H1 (cell line): ENCODE results near the gene PKNOX1. TPM values are rescaled to one million over a fixed set of nuclear protein-coding genes. Genes with fewer than 3 reads are reported as not detected.

ENCODE experiments used
- CTCF ChIA-PET: fragments of 300-600 bp; sonication (Branson Sonifier 250); formaldehyde crosslinking; loops from one replicate; lab custom pipeline; 2021; ENCODE audit not compliant: partially characterized antibody; lab: Charles Lee
- POLR2A ChIA-PET: fragments of 300-600 bp; sonication (Branson Sonifier 250); formaldehyde crosslinking; loops from one replicate; lab custom pipeline; 2021; ENCODE audit warnings: inconsistent platforms; ENCODE audit not compliant: partially characterized antibody; lab: Charles Lee
- DNase-seq, 2 experiments: peaks; one replicate each; pipeline versions ENCODE4 v3.0.0 to v3.0.0-alpha.2; 2010 to 2022; ENCODE audit warnings: low spot score in 2 of 2, low read depth in 1 of 2, mixed read lengths in 1 of 2
- FAIRE-seq: peaks from 2 replicates; lab custom pipeline; 2011; peaks lifted over from hg19 to GRCh38; lab: Jason Lieb, UNC
- H2AFZ ChIP-seq: 2 replicates; pipeline ENCODE4 v1.8.1; 2012; ENCODE audit warnings: low read length, inconsistent platforms
- H2AK5ac ChIP-seq: 2 replicates; pipeline ENCODE4 v1.6.1; 2013; ENCODE audit warnings: low read depth, low read length
- H2BK120ac ChIP-seq: replicated peaks from 2 replicates; pipeline ENCODE3; 2013; ENCODE audit warnings: low read depth, low read length, inconsistent platforms
- H2BK12ac ChIP-seq: 2 replicates; pipeline ENCODE4 v1.6.1; 2013; ENCODE audit warnings: low read depth, low read length
- H2BK15ac ChIP-seq: 2 replicates; pipeline ENCODE4 v1.6.1; 2013; ENCODE audit warnings: low read length
- H2BK20ac ChIP-seq: 2 replicates; pipeline ENCODE4 v1.6.1; 2013; ENCODE audit warnings: low read length
- H2BK5ac ChIP-seq: 2 replicates; pipeline ENCODE4 v1.6.1; 2013; ENCODE audit warnings: low read depth, low read length
- H3K14ac ChIP-seq: 2 replicates; pipeline ENCODE4 v1.6.1; 2013; ENCODE audit warnings: inconsistent platforms; ENCODE audit not compliant: insufficient read length
- H3K18ac ChIP-seq: 2 replicates; pipeline ENCODE4 v1.6.1; 2013; ENCODE audit warnings: low read length; ENCODE audit errors: extremely low read depth
- H3K23ac ChIP-seq: 2 replicates; pipeline ENCODE4 v1.6.1; 2013; ENCODE audit warnings: inconsistent platforms; ENCODE audit not compliant: insufficient read length
- H3K23me2 ChIP-seq: 2 replicates; pipeline ENCODE4 v1.6.1; 2013; ENCODE audit warnings: low read depth, low read length
- H3K27ac ChIP-seq: 2 replicates; pipeline ENCODE4 v1.6.1; 2011; ENCODE audit warnings: low read depth, low read length, inconsistent platforms
- H3K27me3 ChIP-seq, 4 experiments: replicated peaks in 1 of 4; 1 replicate in 1 of 4; 2 replicates in 3 of 4; pipeline versions ENCODE4 v1.6.1 to v1.8.1; 2011 to 2013; ENCODE audit warnings: low read length in 3 of 4, mild to moderate bottlenecking in 3 of 4, inconsistent platforms in 2 of 4, mixed read lengths in 2 of 4, moderate library complexity in 1 of 4; ENCODE audit not compliant: control insufficient read depth in 3 of 4, insufficient read depth in 3 of 4; ENCODE audit errors: extremely low read depth in 1 of 4
- H3K36me3 ChIP-seq, 4 experiments: 2 replicates each; pipeline versions ENCODE4 v1.6.1 to v1.8.1; 2011 to 2013; ENCODE audit warnings: mild to moderate bottlenecking in 4 of 4, low read length in 3 of 4, moderate library complexity in 2 of 4, control low read depth in 1 of 4, inconsistent platforms in 1 of 4; ENCODE audit not compliant: insufficient read depth in 4 of 4, control insufficient read depth in 2 of 4
- H3K4ac ChIP-seq: replicated peaks from 2 replicates; pipeline ENCODE3; 2013; ENCODE audit warnings: low read length, low read depth, mixed read lengths, inconsistent platforms; ENCODE audit not compliant: insufficient read length
- H3K4me1 ChIP-seq, 4 experiments: replicated peaks in 1 of 4; 1 replicate in 1 of 4; 2 replicates in 3 of 4; pipeline versions ENCODE4 v1.6.1 to v1.8.1; 2011 to 2013; ENCODE audit warnings: low read length in 3 of 4, inconsistent platforms in 2 of 4, mixed read lengths in 1 of 4; ENCODE audit not compliant: insufficient read depth in 4 of 4, control insufficient read depth in 3 of 4
- H3K4me2 ChIP-seq, 2 experiments: 2 replicates each; pipeline versions ENCODE4 v1.6.1 to v1.8.1; 2011 to 2013; ENCODE audit warnings: low read depth in 2 of 2, low read length in 2 of 2, control low read depth in 1 of 2, inconsistent platforms in 1 of 2, mild to moderate bottlenecking in 1 of 2; ENCODE audit not compliant: insufficient read depth in 1 of 2
- H3K4me3 ChIP-seq, 4 experiments: fragments of 200-600, 300-600 bp in 1 of 4; sonication (generic), shearing (Covaris generic), sonication (Bioruptor Twin) in 1 of 4; 2 replicates each; pipeline versions ENCODE4 v1.5.1 to v1.8.1; 2011 to 2016; ENCODE audit warnings: low read length in 4 of 4, low read depth in 3 of 4, control low read depth in 2 of 4, inconsistent platforms in 2 of 4, mild to moderate bottlenecking in 2 of 4, mixed read lengths in 1 of 4, moderate library complexity in 1 of 4; ENCODE audit not compliant: insufficient read depth in 2 of 4; ENCODE audit errors: extremely low read depth in 1 of 4
- H3K56ac ChIP-seq: replicated peaks from 2 replicates; pipeline ENCODE3; 2013; ENCODE audit warnings: low read depth, mild to moderate bottlenecking, mixed read lengths, low read length, inconsistent platforms; ENCODE audit not compliant: insufficient read length
- H3K79me1 ChIP-seq: 2 replicates; pipeline ENCODE4 v1.6.1; 2013; ENCODE audit warnings: low read depth, low read length, control low read depth
- H3K79me2 ChIP-seq, 2 experiments: 2 replicates each; pipeline versions ENCODE4 v1.6.1 to v1.8.1; 2012 to 2013; ENCODE audit warnings: low read length in 2 of 2, mild to moderate bottlenecking in 2 of 2, inconsistent platforms in 1 of 2; ENCODE audit not compliant: insufficient read depth in 2 of 2, control insufficient read depth in 1 of 2
- H3K9ac ChIP-seq, 4 experiments: replicated peaks in 1 of 4; 1 replicate in 1 of 4; 2 replicates in 3 of 4; pipeline versions ENCODE4 v1.6.1 to v1.8.1; 2011 to 2013; ENCODE audit warnings: low read depth in 3 of 4, low read length in 3 of 4, control low read depth in 2 of 4, mild to moderate bottlenecking in 2 of 4, moderate library complexity in 2 of 4, inconsistent platforms in 1 of 4; ENCODE audit errors: extremely low read depth in 1 of 4
- H3K9me3 ChIP-seq, 2 experiments: 2 replicates each; pipeline versions ENCODE4 v1.6.1 to v1.8.1; 2012 to 2013; ENCODE audit warnings: mild to moderate bottlenecking in 2 of 2, moderate library complexity in 2 of 2, control low read depth in 1 of 2, inconsistent platforms in 1 of 2, low read depth in 1 of 2, low read length in 1 of 2, mixed read lengths in 1 of 2; ENCODE audit not compliant: insufficient read depth in 2 of 2
- H4K20me1 ChIP-seq, 2 experiments: replicated peaks in 1 of 2; 2 replicates each; pipeline versions ENCODE3 to v1.8.1; 2011 to 2013; ENCODE audit warnings: inconsistent platforms in 2 of 2, low read length in 2 of 2, mild to moderate bottlenecking in 1 of 2; ENCODE audit not compliant: insufficient read depth in 2 of 2, control insufficient read depth in 1 of 2
- H4K5ac ChIP-seq: 2 replicates; pipeline ENCODE4 v1.6.1; 2013; ENCODE audit warnings: low read length, low read depth, mixed read lengths, inconsistent platforms; ENCODE audit not compliant: insufficient read length
- H4K8ac ChIP-seq: 2 replicates; pipeline ENCODE4 v1.8.0; 2013; ENCODE audit warnings: mild to moderate bottlenecking, moderate library complexity, low read length, inconsistent platforms; ENCODE audit not compliant: insufficient read depth; ENCODE audit errors: extremely low read depth
- H4K91ac ChIP-seq: replicated peaks from 2 replicates; pipeline ENCODE3; 2013; ENCODE audit warnings: low read length, mixed read lengths, inconsistent platforms; ENCODE audit not compliant: insufficient read length
- CBX8 ChIP-seq: fragments of 300-800, 300-1000 bp; sonication (generic); IDR thresholded peaks from 2 replicates; pipeline ENCODE4 v1.7.1; 2016; ENCODE audit warnings: low read depth, low read length, borderline replicate concordance
- CHD2 ChIP-seq: IDR thresholded peaks from 2 replicates; pipeline ENCODE4 v1.6.1; 2012; ENCODE audit warnings: low read length, improper control_type of control experiment
- CTCF ChIP-seq, 3 experiments: IDR thresholded peaks; 1 replicate in 2 of 3; 2 replicates in 1 of 3; pipeline versions ENCODE4 v1.5.1 to v1.6.1; 2011; ENCODE audit warnings: low read length in 3 of 3, mild to moderate bottlenecking in 3 of 3, inconsistent platforms in 2 of 3, low read depth in 1 of 3, moderate library complexity in 1 of 3; ENCODE audit not compliant: insufficient read depth in 1 of 3; ENCODE audit errors: control extremely low read depth in 1 of 3
- EGR1 ChIP-seq: IDR thresholded peaks from 2 replicates; pipeline ENCODE4 v1.6.1; 2011; ENCODE audit warnings: low read depth, low read length, borderline replicate concordance
- KDM1A ChIP-seq: fragments of 200-600, 300-600 bp; sonication (generic); IDR thresholded peaks from 2 replicates; pipeline ENCODE4 v1.7.1; 2016; ENCODE audit warnings: mild to moderate bottlenecking, low read length, borderline replicate concordance
- KDM4A ChIP-seq: IDR thresholded peaks from one replicate; pipeline ENCODE4 v1.7.1; 2012; ENCODE audit warnings: low read depth, mild to moderate bottlenecking, moderate library complexity, low read length, inconsistent platforms; ENCODE audit not compliant: severe bottlenecking
- SRF ChIP-seq: IDR thresholded peaks from 2 replicates; pipeline ENCODE4 v1.6.1; 2011; ENCODE audit warnings: mild to moderate bottlenecking, low read depth, low read length, moderate library complexity
- WGBS, 2 experiments: shearing (Covaris generic) in 1 of 2; methylation state at CpG; one replicate each; pipeline versions ENCODE4 v1.1.6 to v1.1.7; 2013 to 2015; ENCODE audit warnings: low lambda C conversion rate in 2 of 2, mixed read lengths in 2 of 2, inconsistent platforms in 1 of 2, low coverage in 1 of 2, missing lambda C conversion rate in 1 of 2; ENCODE audit not compliant: insufficient replicate concordance in 2 of 2, insufficient coverage in 1 of 2, insufficient read length in 1 of 2; ENCODE audit errors: extremely low coverage in 1 of 2, missing lambda C conversion rate in 1 of 2; 5-methylcytosine and 5-hydroxymethylcytosine counted together
- polyA plus RNA-seq, 7 experiments: library from polyadenylated mRNA; depleted of rRNA in 3 of 7; stranded (reverse) in 5 of 7; unstranded in 2 of 7; fragments of >200 nt in 5 of 7; fragments of 200-250 nt in 2 of 7; gene quantifications; 1 replicate in 5 of 7; 2 replicates in 1 of 7; 4 replicates in 1 of 7; pipeline versions ENCODE4 v1.2.1 to v1.2.3, GENCODE V29; 2011 to 2013; ENCODE audit warnings: missing spikeins in 2 of 7, mixed read lengths in 2 of 7
- total RNA-seq: library from RNA; stranded (reverse); fragmentation: NEBNext Ultra II Directional; extraction: Animal tissue kit (Norgen Biotek cat#: 25700); gene quantifications from 2 replicates; pipeline ENCODE4 v1.2.1, GENCODE V29; 2021

PKNOX1 gene
- total and polyA plus RNA-seq, 2 of the 8 experiments (the other 6 are each of a cell fraction or from before 2014, with no cell fraction given) = 20.4 to 31.9 TPM

DNA sequence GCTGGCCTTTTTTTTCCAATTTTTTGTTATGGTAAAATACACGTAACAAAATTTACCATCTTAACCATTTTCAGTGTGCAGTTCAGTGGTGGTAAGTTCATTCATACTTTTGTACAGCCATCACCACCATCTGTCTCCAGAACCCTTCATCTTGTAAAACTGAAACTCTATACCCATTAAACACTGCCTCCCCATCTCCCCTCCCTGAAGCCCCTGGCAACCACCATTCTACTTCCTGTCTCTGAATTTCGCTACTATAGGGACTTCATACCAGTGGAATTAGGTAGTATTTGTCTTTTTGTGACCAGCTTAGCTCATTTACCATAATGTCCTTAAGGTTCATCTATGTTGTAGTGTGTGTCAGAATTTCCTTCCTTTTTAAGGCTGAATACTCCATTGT lies 8.7 kb downstream of the PKNOX1 start:
- Histone ChIP-seq H4K8ac (no peak overlapping the region), H3K4me1 (peaks cover 0 to 12% (median 8%) of the 10 kb centered on the region in 4 experiments), H3K79me1 (0 out of 2 replicates have a peak, but pooled peaks cover 2% of the 10 kb centered on the region), H3K9me3 (no peaks in the 10 kb centered on the region), H2BK20ac (no peak overlapping the region), H3K9ac (no peak overlapping the region), H2BK120ac (no peak overlapping the region), H3K18ac (no peak overlapping the region), H3K27me3 (no peaks in the 10 kb centered on the region), H3K4me3 (no peak overlapping the region), H2BK5ac (no peak overlapping the region), H3K36me3 (peaks cover 0 to 8% (median 0%) of the 10 kb centered on the region in 4 experiments; a peak in 4 of 8 replicates), H3K23me2 (no peaks in the 10 kb centered on the region), H3K4ac (no peak overlapping the region), H4K5ac (no peak overlapping the region), H2BK12ac (no peak overlapping the region), H3K4me2 (no peak overlapping the region), H4K20me1 (no peaks in the 10 kb centered on the region), H2AFZ (no peak overlapping the region), H3K56ac (no peak overlapping the region), H3K23ac (no peak overlapping the region), H2BK15ac (no peak overlapping the region), H2AK5ac (no peak overlapping the region), H3K79me2 (peaks cover 0 to 65% of the 10 kb centered on the region in 2 experiments; a peak in 2 of 4 replicates), H4K91ac (no peak overlapping the region), H3K14ac (no peak overlapping the region), H3K27ac (no peak overlapping the region)
- CTCF ChIA-PET = interaction anchor here (1.3 kb wide), 1 partner anchor 61 kb away, joined by 4 read pairs; no protein-coding TSS in a partner anchor
- DNase-seq = no peak
- TF ChIP-seq CTCF (IDR thresholded peaks at IDR 0.05; ENCODE audit: control extremely low read depth in 1 of 3, insufficient read depth in 1 of 3, low read depth in 1 of 3, low read length in 3 of 3) (no peak), EGR1 (no peak), KDM4A (no peak), CBX8 (no peak), SRF (no peak), KDM1A (no peak), CHD2 (no peak)
- FAIRE-seq = no peak
- POLR2A ChIA-PET = interaction anchor here (1.2 to 7.5 kb wide), 2 partner anchors 8 to 44 kb away, joined by 3 to 112 read pairs; no protein-coding TSS in a partner anchor
- WGBS, 2 experiments = 89% methylated on average over 2 of the region's 2 CpGs; no CpG with 5 or more reads in 1 of the 2 experiments
